Activated T-cell treated with anti-CD3 and anti-CD28 coated beads, Interleukin-2, amount 50 U/mL, for 4 hours (primary cell): ENCODE results near the gene ADK. TPM values are rescaled to one million over a fixed set of nuclear protein-coding genes. Genes with fewer than 3 reads are reported as not detected.
"Not testable (repeated sequence)": the region's sequence is repeated elsewhere in the genome, so short reads cannot be mapped to it uniquely, and the experiment has no call there.

Experiments used
- ATAC-seq, 2 donors: fragments of 200-7000 bp; cut with Tn5 transposase; one replicate each; pipeline ENCODE4 v1.10.0; 2021
- DNase-seq: peaks from one replicate; pipeline ENCODE4 v3.0.0-alpha.2; 2020
- H3K27me3 Mint-ChIP-seq: one replicate; pipeline ENCODE4 v1.8.0; 2021; ENCODE audit warnings: low read depth, mixed read lengths
- H3K36me3 Mint-ChIP-seq: one replicate; pipeline ENCODE4 v1.8.0; 2022; ENCODE audit warnings: mixed read lengths; ENCODE audit not compliant: insufficient read depth
- H3K4me1 Mint-ChIP-seq: one replicate; pipeline ENCODE4 v1.8.0; 2021; ENCODE audit warnings: low read depth, mixed read lengths
- H3K4me3 Mint-ChIP-seq: one replicate; pipeline ENCODE4 v1.8.0; 2021; ENCODE audit warnings: mild to moderate bottlenecking, moderate library complexity, mixed read lengths
- H3K9me3 Mint-ChIP-seq: one replicate; pipeline ENCODE4 v1.8.0; 2021; ENCODE audit warnings: mixed read lengths
- total RNA-seq, 3 donors: library from RNA; stranded (reverse); gene quantifications; one replicate each; pipeline ENCODE4 v1.2.1, GENCODE V29; 2021

ADK gene
- total RNA-seq, 3 donors from 2014 or later, result 49.7 to 56.8 (median 56.2) TPM

DNA sequence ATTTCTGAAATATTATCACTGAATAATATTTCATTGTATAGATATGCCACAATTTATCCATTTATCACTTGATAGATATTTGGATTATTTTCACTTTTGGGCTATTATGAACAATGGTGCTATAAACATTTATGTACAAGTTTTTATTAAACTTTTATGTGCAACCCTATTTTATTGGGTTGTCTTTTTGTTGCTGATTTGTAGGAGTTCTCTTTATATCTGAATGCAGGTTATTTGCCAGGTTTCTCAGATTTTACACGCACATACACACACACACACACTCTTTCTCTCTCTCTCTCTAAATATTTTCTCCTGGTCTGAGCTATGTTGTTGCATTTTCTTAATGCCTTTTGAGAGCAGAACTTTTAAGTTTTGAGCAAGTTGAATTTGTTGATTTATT is 36.2 kb downstream of the ADK start:
- ATAC-seq, result no peak
- Mint-ChIP-seq H3K4me3 (peak overlapping the region; percentile 35), H3K4me1 (peaks cover 48% of the 10 kb centered on the region), H3K9me3 (peaks cover 4% of the 10 kb centered on the region), H3K36me3 (peaks cover 7% of the 10 kb centered on the region), H3K27me3 (no peaks in the 10 kb centered on the region)
- no peak for DNase-seq

- DNase-seq, H3K9me3 Mint-ChIP-seq, H3K4me3 Mint-ChIP-seq, ATAC-seq, H3K27me3 Mint-ChIP-seq, H3K36me3 Mint-ChIP-seq: not testable (repeated sequence)
- H3K4me1 Mint-ChIP-seq, result peaks cover 53% of the 10 kb centered on the region
These were observed 37.6 kb downstream of the ADK start for GRCh38 chr10:74188617-74189016.

- H3K27me3 Mint-ChIP-seq, result no peaks in the 10 kb centered on the region
- peaks cover 2% of the 10 kb centered on the region for H3K9me3 Mint-ChIP-seq
- H3K4me1 Mint-ChIP-seq, result peaks cover 63% of the 10 kb centered on the region
- no peak for DNase-seq
- ATAC-seq, result peak; percentile 57 to 62
- peaks cover 5% of the 10 kb centered on the region for H3K36me3 Mint-ChIP-seq
- H3K4me3 Mint-ChIP-seq, result peak overlapping the region; percentile 37
These were observed 39.0 kb downstream of the ADK start for GRCh38 chr10:74189999-74190421.

- peaks cover 62% of the 10 kb centered on the region for H3K4me1 Mint-ChIP-seq
- H3K27me3 Mint-ChIP-seq, result no peaks in the 10 kb centered on the region
- no peak for ATAC-seq
These were observed 39.5 kb downstream of the ADK start for GRCh38 chr10:74190494-74190893.

DNA sequence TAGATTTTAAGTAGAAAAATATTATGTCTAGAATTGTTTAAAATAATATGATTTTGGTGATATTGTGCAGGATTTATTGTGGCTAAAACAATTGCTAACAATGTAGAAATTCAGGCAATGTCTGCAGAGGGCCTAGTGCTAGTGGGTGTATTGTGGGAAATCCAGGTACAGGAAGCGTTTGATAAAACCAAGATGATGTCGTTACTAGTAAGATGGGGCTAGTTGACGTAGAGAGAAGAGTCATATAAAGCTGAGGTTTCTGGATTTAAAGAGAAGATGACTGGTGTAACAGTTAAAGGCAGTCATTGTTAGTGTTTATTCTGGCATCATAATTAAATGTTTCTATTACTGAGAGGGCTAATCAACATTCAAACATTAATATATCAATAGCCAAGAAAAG is 43.5 kb downstream of the ADK start:
- Mint-ChIP-seq H3K4me1 (peaks cover 51% of the 10 kb centered on the region), H3K36me3 (peaks cover 4% of the 10 kb centered on the region), H3K27me3 (no peaks in the 10 kb centered on the region), H3K9me3 (no peaks in the 10 kb centered on the region), H3K4me3 (no peak overlapping the region)
- ATAC-seq, result peak; percentile 86 to 92
- no peak for DNase-seq

More at GRCh38 chr10:74190494-74190893, 39.5 kb downstream of the ADK start:
- Mint-ChIP-seq H3K36me3 (peaks cover 3% of the 10 kb centered on the region), H3K9me3 (no peaks in the 10 kb centered on the region), H3K4me3 (peak overlapping the region; percentile 37)
- no peak for DNase-seq

- Mint-ChIP-seq H3K4me3 (no peak overlapping the region), H3K27me3 (no peaks in the 10 kb centered on the region), H3K36me3 (peaks cover 2% of the 10 kb centered on the region), H3K4me1 (peaks cover 46% of the 10 kb centered on the region), H3K9me3 (no peaks in the 10 kb centered on the region)
- ATAC-seq, result no peak
- DNase-seq, result no peak
These were observed 44.0 kb downstream of the ADK start for GRCh38 chr10:74194999-74195398.

GRCh38 chr10:74199315-74199714 is 48.3 kb downstream of the ADK start:
- H3K4me1 Mint-ChIP-seq, result peaks cover 20% of the 10 kb centered on the region
- no peaks in the 10 kb centered on the region for H3K27me3 Mint-ChIP-seq
- no peak overlapping the region for H3K4me3 Mint-ChIP-seq
- no peaks in the 10 kb centered on the region for H3K9me3 Mint-ChIP-seq
- peaks cover 13% of the 10 kb centered on the region for H3K36me3 Mint-ChIP-seq
- ATAC-seq (no peak), DNase-seq (no peak)

- no peaks in the 10 kb centered on the region for H3K27me3 Mint-ChIP-seq
- H3K4me1 Mint-ChIP-seq, result peaks cover 6% of the 10 kb centered on the region
- H3K9me3 Mint-ChIP-seq, result no peaks in the 10 kb centered on the region
- ATAC-seq (no peak), DNase-seq (no peak)
- H3K36me3 Mint-ChIP-seq, result peaks cover 18% of the 10 kb centered on the region
- no peak overlapping the region for H3K4me3 Mint-ChIP-seq
These were observed 51.3 kb downstream of the ADK start for GRCh38 chr10:74202356-74202755.

DNA sequence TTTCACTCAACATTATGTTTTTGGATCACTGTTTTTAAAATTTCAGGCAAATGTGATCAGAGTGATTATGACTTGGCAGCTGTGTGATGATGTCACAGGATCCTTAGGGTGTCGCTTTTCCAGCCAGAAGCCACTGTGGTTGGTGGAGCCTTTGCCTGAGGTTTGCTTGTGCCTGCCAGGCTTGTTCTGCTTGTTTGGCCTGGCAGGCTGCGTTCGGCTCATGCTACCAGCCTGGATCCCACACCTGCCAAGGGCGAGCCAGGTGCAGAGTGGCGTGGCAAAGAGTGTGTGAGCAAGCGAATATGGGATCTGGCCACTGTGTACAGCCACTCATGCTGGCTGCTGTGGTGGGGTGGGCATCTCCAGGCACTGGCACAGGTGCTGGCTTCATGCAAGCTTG is 55.7 kb downstream of the ADK start:
- Mint-ChIP-seq H3K27me3 (no peaks in the 10 kb centered on the region), H3K4me3 (no peak overlapping the region), H3K4me1 (peaks cover 2% of the 10 kb centered on the region), H3K36me3 (peaks cover 12% of the 10 kb centered on the region), H3K9me3 (no peaks in the 10 kb centered on the region)
- ATAC-seq, result no peak
- DNase-seq, result no peak

- DNase-seq, result no peak
- no peaks in the 10 kb centered on the region for H3K27me3 Mint-ChIP-seq
- H3K4me3 Mint-ChIP-seq, result no peak overlapping the region
- H3K36me3 Mint-ChIP-seq, result peaks cover 14% of the 10 kb centered on the region
- ATAC-seq, result no peak
- peaks cover 11% of the 10 kb centered on the region for H3K4me1 Mint-ChIP-seq
- H3K9me3 Mint-ChIP-seq, result no peaks in the 10 kb centered on the region
These were observed 56.9 kb downstream of the ADK start for GRCh38 chr10:74207691-74208480.

- DNase-seq (no peak), ATAC-seq (no peak)
- Mint-ChIP-seq H3K4me3 (no peak overlapping the region), H3K9me3 (no peaks in the 10 kb centered on the region), H3K4me1 (peaks cover 14% of the 10 kb centered on the region), H3K36me3 (peaks cover 14% of the 10 kb centered on the region), H3K27me3 (no peaks in the 10 kb centered on the region)
These were observed 58.0 kb downstream of the ADK start for GRCh38 chr10:74208997-74209396.

- H3K27me3 Mint-ChIP-seq, result no peaks in the 10 kb centered on the region
- peaks cover 18% of the 10 kb centered on the region for H3K4me1 Mint-ChIP-seq
- H3K9me3 Mint-ChIP-seq, result no peaks in the 10 kb centered on the region
- no peak for DNase-seq
- ATAC-seq, result no peak
- peaks cover 6% of the 10 kb centered on the region for H3K36me3 Mint-ChIP-seq
- H3K4me3 Mint-ChIP-seq, result no peak overlapping the region
These were observed 62.0 kb downstream of the ADK start for GRCh38 chr10:74213019-74213418.

- H3K27me3 Mint-ChIP-seq, result no peaks in the 10 kb centered on the region
- DNase-seq (peak; percentile 47), ATAC-seq (no peak)
- peaks cover 18% of the 10 kb centered on the region for H3K4me1 Mint-ChIP-seq
- peaks cover 9% of the 10 kb centered on the region for H3K36me3 Mint-ChIP-seq
- H3K9me3 Mint-ChIP-seq, result no peaks in the 10 kb centered on the region
- no peak overlapping the region for H3K4me3 Mint-ChIP-seq
These were observed 62.6 kb downstream of the ADK start for GRCh38 chr10:74213571-74214162.

DNA sequence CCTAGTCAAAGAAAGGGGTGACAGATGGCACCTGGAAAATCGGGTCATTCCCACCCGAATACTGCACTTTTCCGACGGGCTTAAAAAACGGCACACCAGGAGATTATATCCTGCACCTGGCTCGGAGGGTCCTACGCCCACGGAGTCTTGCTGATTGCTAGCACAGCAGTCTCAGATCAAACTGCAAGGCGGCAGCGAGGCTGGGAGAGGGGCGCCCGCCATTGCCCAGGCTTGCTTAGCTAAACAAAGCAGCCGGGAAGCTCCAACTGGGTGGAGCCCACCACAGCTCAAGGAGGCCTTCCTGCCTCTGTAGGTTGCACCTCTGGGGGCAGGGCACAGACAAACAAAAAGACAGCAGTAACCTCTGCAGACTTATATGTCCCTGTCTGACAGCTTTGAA is 66.1 kb downstream of the ADK start:
- H3K4me1 Mint-ChIP-seq, result peaks cover 15% of the 10 kb centered on the region
- H3K36me3 Mint-ChIP-seq, H3K27me3 Mint-ChIP-seq, H3K4me3 Mint-ChIP-seq, DNase-seq, H3K9me3 Mint-ChIP-seq, ATAC-seq: not testable (repeated sequence)

- peaks cover 15% of the 10 kb centered on the region for H3K4me1 Mint-ChIP-seq
- not testable (repeated sequence) for H3K36me3 Mint-ChIP-seq, H3K9me3 Mint-ChIP-seq, H3K4me3 Mint-ChIP-seq, ATAC-seq, H3K27me3 Mint-ChIP-seq, DNase-seq
These were observed 71.4 kb downstream of the ADK start for GRCh38 chr10:74222467-74222866.
